ENCODE results near the gene EGFLAM. TPM values are rescaled to one million over a fixed set of nuclear protein-coding genes. Genes with fewer than 3 reads are reported as not detected.
"Not testable (repeated sequence)": the region's sequence is repeated elsewhere in the genome, so short reads cannot be mapped to it uniquely, and the experiment has no call there.

The EGFLAM gene
- total RNA-seq, 2 donors from 2014 or later, result 6.4 to 10.2 TPM

- no peak for DNase-seq (ENCODE audit: low spot score)
- intact Hi-C loops (cut with DNase I), result no loop called here
These were observed 142.8 kb downstream of the EGFLAM start for GRCh38 chr5:38401145-38401544.

- DNase-seq (ENCODE audit: low spot score), result no peak
- intact Hi-C loops (cut with DNase I), result no loop called here
These were observed 145.0 kb downstream of the EGFLAM start for GRCh38 chr5:38403406-38403805.

- intact Hi-C loops (cut with DNase I), result no loop called here
- no peak for DNase-seq (ENCODE audit: low spot score)
These were observed 145.7 kb downstream of the EGFLAM start for GRCh38 chr5:38403877-38404635.

- DNase-seq (ENCODE audit: low spot score), result no peak
These were observed 146.4 kb downstream of the EGFLAM start for GRCh38 chr5:38404667-38405276.

GRCh38 chr5:38408446-38409198 lies 150.3 kb downstream of the EGFLAM start:
- DNase-seq (ENCODE audit: low spot score), result no peak
- intact Hi-C loops (cut with DNase I), result no loop called here

More at GRCh38 chr5:38404667-38405276, 146.4 kb downstream of the EGFLAM start:
- intact Hi-C loops (cut with DNase I), result no loop called here

- DNase-seq (ENCODE audit: low spot score), result no peak
- intact Hi-C loops (cut with DNase I), result no loop called here
These were observed 152.1 kb downstream of the EGFLAM start for GRCh38 chr5:38410304-38410990.

- no peak for DNase-seq (ENCODE audit: low spot score)
- intact Hi-C loops (cut with DNase I), result no loop called here
These were observed 155.3 kb downstream of the EGFLAM start for GRCh38 chr5:38413696-38414095.

GRCh38 chr5:38414348-38414747 lies 156.0 kb downstream of the EGFLAM start:
- intact Hi-C loops (cut with DNase I), result no loop called here
- no peak for DNase-seq (ENCODE audit: low spot score)

- intact Hi-C loops (cut with DNase I); DNase-seq (ENCODE audit: low spot score): not testable (repeated sequence)
These were observed 157.4 kb downstream of the EGFLAM start for GRCh38 chr5:38415772-38416171.

GRCh38 chr5:38417658-38418017 lies 159.3 kb downstream of the EGFLAM start:
- intact Hi-C loops (cut with DNase I), result no loop called here
- no peak for DNase-seq (ENCODE audit: low spot score)

GRCh38 chr5:38420246-38420645 lies 161.9 kb downstream of the EGFLAM start:
- DNase-seq (ENCODE audit: low spot score), result no peak
- intact Hi-C loops (cut with DNase I), result no loop called here

GRCh38 chr5:38420691-38421390 lies 162.5 kb downstream of the EGFLAM start:
- intact Hi-C loops (cut with DNase I), result no loop called here

GRCh38 chr5:38422622-38423021 lies 164.3 kb downstream of the EGFLAM start:
- intact Hi-C loops (cut with DNase I), result no loop called here
- no peak for DNase-seq (ENCODE audit: low spot score)

More at GRCh38 chr5:38420691-38421390, 162.5 kb downstream of the EGFLAM start:
- no peak for DNase-seq (ENCODE audit: low spot score)

GRCh38 chr5:38423276-38424147 lies 165.2 kb downstream of the EGFLAM start:
- DNase-seq (ENCODE audit: low spot score), result no peak
- intact Hi-C loops (cut with DNase I), result no loop called here

GRCh38 chr5:38424148-38425060 lies 166.0 kb downstream of the EGFLAM start:
- DNase-seq (ENCODE audit: low spot score), result peak; percentile 34
- intact Hi-C loops (cut with DNase I), result no loop called here

GRCh38 chr5:38426490-38426889 lies 168.1 kb downstream of the EGFLAM start:
- no peak for DNase-seq (ENCODE audit: low spot score)
- intact Hi-C loops (cut with DNase I), result no loop called here

Data from posterior vena cava (tissue), 2 donors.